Tibial artery (tissue), 4 donors: ENCODE measurements around the gene CPB2.

Experiments used
- DNase-seq, 2 donors: peaks; one replicate each; pipeline ENCODE4 v3.0.0-alpha.2; 2019
- H3K27ac ChIP-seq, 2 donors: fragments of 200-600 bp; sonication (generic) in 1 of 2; 1 replicate in 1 of 2; 2 replicates in 1 of 2; pipeline ENCODE4 v1.5.1; 2018 to 2019; ENCODE audit warnings: mild to moderate bottlenecking in 1 of 2
- H3K27me3 ChIP-seq, 2 donors: fragments of 200-600 bp; sonication (generic) in 1 of 2; one replicate each; pipeline versions ENCODE4 v1.5.1 to v1.6.0; 2016 to 2019
- H3K36me3 ChIP-seq, 3 donors: fragments of 200-600 bp; sonication (generic) in 2 of 3; one replicate each; pipeline ENCODE4 v1.5.1; 2016 to 2019; ENCODE audit warnings: mild to moderate bottlenecking in 2 of 3
- H3K4me1 ChIP-seq, 4 donors: fragments of 200-600 bp; sonication (generic) in 2 of 4; 1 replicate in 3 of 4; 2 replicates in 1 of 4; pipeline ENCODE4 v1.5.1; 2016 to 2019
- H3K4me3 ChIP-seq, 2 donors: fragments of 200-600 bp; sonication (generic) in 1 of 2; 1 replicate in 1 of 2; 2 replicates in 1 of 2; pipeline ENCODE4 v1.5.1; 2018 to 2019; ENCODE audit warnings: mild to moderate bottlenecking in 2 of 2
- H3K9me3 ChIP-seq, 3 donors: fragments of 200-600 bp; sonication (generic) in 1 of 3; one replicate each; pipeline ENCODE4 v1.5.1; 2016 to 2019
- intact Hi-C: fragments of 100-400 bp; cut with DNase I; formaldehyde crosslinking; loops from one replicate; pipeline ENCODE4 v1.15.0; 2023; ENCODE audit warnings: low total_unique reads
- TF ChIP-seq, protein P1 (sequence below), 2 experiments: fragments of 200-600 bp in 1 of 2; fragments of 450-650 bp in 1 of 2; IDR thresholded peaks; one replicate each; pipeline ENCODE4 v1.5.1; 2017 to 2019; ENCODE audit warnings: antibody characterized with exemption in 2 of 2, mild to moderate bottlenecking in 1 of 2, moderate library complexity in 1 of 2

CPB2 gene

DNA sequence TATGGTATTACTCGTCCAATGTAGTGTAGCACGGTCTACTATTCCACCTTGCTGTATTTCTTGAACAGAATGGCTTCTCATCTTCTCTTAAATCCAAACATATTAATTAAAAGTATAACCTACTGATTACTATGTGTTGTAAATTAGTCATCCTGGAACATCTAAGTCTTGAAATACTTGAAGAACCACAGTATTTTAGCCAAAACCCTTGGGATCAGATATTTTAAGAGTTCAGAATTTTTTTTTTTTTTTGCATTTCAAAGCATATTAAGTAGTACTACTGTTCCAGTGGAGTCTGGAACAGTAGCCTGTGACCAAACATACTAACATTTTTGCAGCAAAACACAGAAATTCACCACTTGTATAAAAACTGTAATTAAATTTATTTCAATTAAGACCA is 82.4 kb downstream of the CPB2 start:
- H3K9me3 ChIP-seq: no peaks in the 10 kb centered on the region
- H3K36me3 ChIP-seq: peaks cover 10 to 26% (median 22%) of the 10 kb centered on the region in 3 donors
- H3K27me3 ChIP-seq: no peaks in the 10 kb centered on the region
- TF ChIP-seq, protein P1, sequence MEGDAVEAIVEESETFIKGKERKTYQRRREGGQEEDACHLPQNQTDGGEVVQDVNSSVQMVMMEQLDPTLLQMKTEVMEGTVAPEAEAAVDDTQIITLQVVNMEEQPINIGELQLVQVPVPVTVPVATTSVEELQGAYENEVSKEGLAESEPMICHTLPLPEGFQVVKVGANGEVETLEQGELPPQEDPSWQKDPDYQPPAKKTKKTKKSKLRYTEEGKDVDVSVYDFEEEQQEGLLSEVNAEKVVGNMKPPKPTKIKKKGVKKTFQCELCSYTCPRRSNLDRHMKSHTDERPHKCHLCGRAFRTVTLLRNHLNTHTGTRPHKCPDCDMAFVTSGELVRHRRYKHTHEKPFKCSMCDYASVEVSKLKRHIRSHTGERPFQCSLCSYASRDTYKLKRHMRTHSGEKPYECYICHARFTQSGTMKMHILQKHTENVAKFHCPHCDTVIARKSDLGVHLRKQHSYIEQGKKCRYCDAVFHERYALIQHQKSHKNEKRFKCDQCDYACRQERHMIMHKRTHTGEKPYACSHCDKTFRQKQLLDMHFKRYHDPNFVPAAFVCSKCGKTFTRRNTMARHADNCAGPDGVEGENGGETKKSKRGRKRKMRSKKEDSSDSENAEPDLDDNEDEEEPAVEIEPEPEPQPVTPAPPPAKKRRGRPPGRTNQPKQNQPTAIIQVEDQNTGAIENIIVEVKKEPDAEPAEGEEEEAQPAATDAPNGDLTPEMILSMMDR (IDR thresholded peaks at IDR 0.05): no peak
- H3K27ac ChIP-seq: no peak overlapping the region
- H3K4me3 ChIP-seq: no peak overlapping the region
- no peaks in the 10 kb centered on the region for H3K4me1 ChIP-seq
- intact Hi-C loops: no loop called here
- DNase-seq: no peak

GRCh38 chr13:46016216-46016615 is 88.6 kb downstream of the CPB2 start:
- Histone ChIP-seq H3K27ac (no peak overlapping the region), H3K36me3 (peaks cover 45 to 50% (median 48%) of the 10 kb centered on the region in 3 donors), H3K9me3 (no peaks in the 10 kb centered on the region), H3K4me1 (no peaks in the 10 kb centered on the region), H3K4me3 (no peak overlapping the region), H3K27me3 (no peaks in the 10 kb centered on the region)
- TF ChIP-seq, protein P1 (IDR thresholded peaks at IDR 0.05): no peak
- intact Hi-C loops: no loop called here
- no peak for DNase-seq

GRCh38 chr13:46015366-46015765 is 89.5 kb downstream of the CPB2 start:
- no peak for DNase-seq
- intact Hi-C loops: no loop called here
- no peaks in the 10 kb centered on the region for H3K9me3 ChIP-seq
- H3K4me3 ChIP-seq: no peak overlapping the region
- no peaks in the 10 kb centered on the region for H3K4me1 ChIP-seq
- TF ChIP-seq, protein P1 (IDR thresholded peaks at IDR 0.05): no peak
- H3K27ac ChIP-seq: no peak overlapping the region
- no peaks in the 10 kb centered on the region for H3K27me3 ChIP-seq
- H3K36me3 ChIP-seq: peaks cover 53 to 57% (median 55%) of the 10 kb centered on the region in 3 donors

- TF ChIP-seq, protein P1 (IDR thresholded peaks at IDR 0.05): no peak
- intact Hi-C loops: no loop called here
- H3K27me3 ChIP-seq: no peaks in the 10 kb centered on the region
- H3K36me3 ChIP-seq: peaks cover 55 to 70% (median 59%) of the 10 kb centered on the region in 3 donors
- H3K27ac ChIP-seq: no peak overlapping the region
- no peak overlapping the region for H3K4me3 ChIP-seq
- H3K9me3 ChIP-seq: no peaks in the 10 kb centered on the region
- no peaks in the 10 kb centered on the region for H3K4me1 ChIP-seq
- no peak for DNase-seq
These were observed 92.4 kb downstream of the CPB2 start for GRCh38 chr13:46012404-46012803.

GRCh38 chr13:46010148-46010547 is 94.7 kb downstream of the CPB2 start:
- no peaks in the 10 kb centered on the region for H3K9me3 ChIP-seq
- H3K27ac ChIP-seq: no peak overlapping the region
- no peak overlapping the region for H3K4me3 ChIP-seq
- intact Hi-C loops: no loop called here
- H3K27me3 ChIP-seq: no peaks in the 10 kb centered on the region
- peaks cover 51 to 64% (median 63%) of the 10 kb centered on the region in 3 donors for H3K36me3 ChIP-seq
- TF ChIP-seq, protein P1 (IDR thresholded peaks at IDR 0.05): no peak
- no peaks in the 10 kb centered on the region for H3K4me1 ChIP-seq
- DNase-seq: no peak

DNA sequence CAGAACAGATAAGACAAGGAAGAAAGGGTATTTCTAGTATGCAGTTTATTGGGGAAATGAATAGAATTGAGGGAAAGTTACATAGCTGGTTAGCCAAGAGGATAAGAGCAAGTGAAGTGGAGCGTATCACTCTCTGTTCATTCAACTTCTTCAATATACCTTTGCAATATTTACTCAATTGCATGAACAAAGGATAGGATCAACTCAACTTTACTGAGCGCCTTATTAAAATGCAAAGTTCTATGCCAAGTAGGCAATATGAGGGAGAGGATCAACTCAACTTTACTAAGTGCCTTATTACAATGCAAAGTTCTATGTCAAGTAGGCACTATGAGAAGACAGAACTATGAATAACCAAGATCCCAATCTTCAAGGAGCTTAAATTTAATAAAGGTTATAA is 96.2 kb downstream of the CPB2 start:
- H3K27me3 ChIP-seq: no peaks in the 10 kb centered on the region
- H3K9me3 ChIP-seq: no peaks in the 10 kb centered on the region
- intact Hi-C loops: no loop called here
- TF ChIP-seq, protein P1 (IDR thresholded peaks at IDR 0.05): no peak
- no peaks in the 10 kb centered on the region for H3K4me1 ChIP-seq
- no peak for DNase-seq
- H3K4me3 ChIP-seq: no peak overlapping the region
- H3K27ac ChIP-seq: no peak overlapping the region
- peaks cover 52 to 65% (median 63%) of the 10 kb centered on the region in 3 donors for H3K36me3 ChIP-seq
